HG03575 (cell line): ENCODE data around the gene RPP21.
A peak's percentile ranks its signal among the peaks of the same experiment; 100 is the strongest.

ENCODE experiments used
- ATAC-seq: cut with Tn5 transposase; IDR thresholded peaks from one replicate; pipeline ENCODE4 v1.9.1; 2021; ENCODE audit not compliant: unreplicated experiment, insufficient number of reproducible peaks, low FRiP score; ENCODE audit errors: extremely low read depth

RPP21 gene

DNA sequence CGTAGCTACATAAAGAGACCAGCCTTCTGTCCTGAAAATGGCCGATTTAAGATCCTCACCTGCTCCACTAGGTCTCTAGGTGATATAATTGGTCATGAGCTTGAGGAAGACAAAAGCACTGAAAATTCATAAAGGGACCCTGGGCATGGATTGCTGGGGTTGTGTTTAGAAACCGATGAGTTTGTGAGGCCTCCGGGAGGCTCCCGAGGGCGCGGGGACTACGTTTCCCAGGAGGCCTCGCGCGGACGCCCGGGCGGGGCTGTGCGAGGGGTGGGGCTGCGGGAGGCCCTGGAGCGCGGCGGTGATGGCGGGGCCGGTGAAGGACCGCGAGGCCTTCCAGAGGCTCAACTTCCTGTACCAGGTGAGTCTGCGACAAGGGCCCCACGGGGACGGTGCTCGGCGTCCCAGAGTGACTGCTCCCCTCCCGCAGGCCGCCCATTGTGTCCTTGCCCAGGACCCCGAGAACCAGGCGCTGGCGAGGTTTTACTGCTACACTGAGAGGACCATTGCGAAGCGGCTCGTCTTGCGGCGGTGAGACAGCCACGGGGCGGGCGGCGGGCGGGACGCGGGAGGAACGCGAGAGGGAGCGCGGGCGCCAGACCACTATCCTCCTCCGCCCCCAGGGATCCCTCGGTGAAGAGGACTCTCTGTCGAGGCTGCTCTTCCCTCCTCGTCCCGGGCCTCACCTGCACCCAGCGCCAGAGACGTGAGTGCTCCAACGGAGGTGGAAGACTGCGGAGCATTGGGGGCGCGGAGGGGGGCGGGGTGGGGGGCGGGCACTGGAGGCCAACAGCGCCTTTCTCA lies at the start of gene RPP21:
Gene RPP21, plus strand, starts transcription at position 289 of the 804 bp plus-strand sequence. Its CDS starts 16 bp downstream, at position 305.
- peak; percentile 45 for ATAC-seq

DNA sequence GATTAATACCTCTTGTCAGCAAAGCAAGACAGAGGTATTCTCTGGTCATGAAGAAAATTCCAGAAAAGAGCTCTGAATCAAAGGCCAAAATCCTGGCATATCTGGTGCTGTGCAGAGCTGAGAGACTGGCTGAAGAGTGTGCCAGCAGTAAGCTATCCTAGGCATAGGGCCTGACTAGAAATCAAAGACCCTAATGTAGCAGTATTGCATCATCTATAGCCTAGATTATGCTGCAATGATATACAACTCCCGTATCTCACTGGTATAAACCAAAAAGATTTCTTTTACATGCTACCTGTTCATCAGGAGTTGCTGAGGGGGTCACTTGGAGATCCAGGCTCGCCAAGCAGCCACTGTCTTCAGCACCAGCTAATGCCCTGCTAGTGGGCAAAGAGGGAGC lies 49.1 kb upstream of the RPP21 start:
- no peak for ATAC-seq

DNA sequence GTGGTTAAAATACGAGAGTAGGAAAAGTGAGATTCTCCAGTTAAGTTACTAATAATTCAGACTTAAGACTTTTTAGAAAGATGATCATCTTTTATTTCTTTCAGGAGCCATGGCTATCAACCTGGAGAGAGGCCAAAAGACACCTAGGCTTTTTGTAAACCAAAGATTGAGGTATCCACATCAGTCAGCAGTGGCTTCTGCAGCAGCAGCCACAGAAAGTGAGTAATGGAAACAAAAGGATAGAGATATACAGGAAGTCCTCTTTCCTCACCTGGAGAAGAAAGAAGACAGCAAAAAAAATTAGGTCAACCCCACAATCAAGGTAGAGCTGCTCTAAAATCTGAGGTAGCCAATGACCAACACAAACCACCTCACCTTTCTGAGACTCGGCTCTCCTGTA lies 41.0 kb upstream of the RPP21 start:
- ATAC-seq: no peak

DNA sequence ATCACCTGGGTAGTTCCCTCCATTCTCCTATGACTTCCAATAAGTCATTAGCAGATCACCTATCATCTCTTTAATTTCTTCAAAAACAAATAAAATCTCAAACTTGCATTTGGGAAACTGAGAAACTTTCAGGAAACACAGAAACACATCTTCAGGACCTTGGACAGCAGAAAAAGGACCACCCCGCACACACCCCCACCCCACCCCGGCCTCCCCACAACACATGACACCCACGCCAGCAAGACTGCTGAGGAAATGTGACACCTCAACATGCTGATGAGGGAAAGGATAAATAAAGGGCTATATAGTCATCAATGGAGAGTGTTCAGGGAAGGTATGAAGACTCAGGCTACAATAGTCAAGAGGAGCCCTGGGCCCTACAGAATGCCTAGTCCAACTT lies 33.9 kb upstream of the RPP21 start:
- no peak for ATAC-seq

DNA sequence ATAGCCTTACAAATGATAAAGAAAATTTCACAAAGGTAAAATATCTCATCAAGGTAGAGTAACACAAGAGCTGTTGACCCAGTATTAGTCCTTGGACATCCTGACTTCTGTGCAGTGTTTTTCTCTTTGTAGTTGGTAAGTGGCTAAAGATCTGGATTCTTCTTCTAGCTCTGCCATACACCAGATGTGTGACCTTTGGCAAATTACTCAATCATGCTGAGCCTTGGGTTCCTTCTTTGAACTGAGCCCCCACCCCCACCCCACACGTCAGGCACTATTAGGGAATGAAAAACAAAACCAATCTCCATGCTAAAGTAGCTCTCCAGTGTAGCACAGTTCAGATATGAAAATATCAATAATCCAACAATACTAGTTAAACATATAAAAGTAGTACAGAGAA lies 33.3 kb upstream of the RPP21 start:
- no peak for ATAC-seq

- no peak for ATAC-seq
These were observed 32.7 kb upstream of the RPP21 start for GRCh38 chr6:30312266-30312665.

DNA sequence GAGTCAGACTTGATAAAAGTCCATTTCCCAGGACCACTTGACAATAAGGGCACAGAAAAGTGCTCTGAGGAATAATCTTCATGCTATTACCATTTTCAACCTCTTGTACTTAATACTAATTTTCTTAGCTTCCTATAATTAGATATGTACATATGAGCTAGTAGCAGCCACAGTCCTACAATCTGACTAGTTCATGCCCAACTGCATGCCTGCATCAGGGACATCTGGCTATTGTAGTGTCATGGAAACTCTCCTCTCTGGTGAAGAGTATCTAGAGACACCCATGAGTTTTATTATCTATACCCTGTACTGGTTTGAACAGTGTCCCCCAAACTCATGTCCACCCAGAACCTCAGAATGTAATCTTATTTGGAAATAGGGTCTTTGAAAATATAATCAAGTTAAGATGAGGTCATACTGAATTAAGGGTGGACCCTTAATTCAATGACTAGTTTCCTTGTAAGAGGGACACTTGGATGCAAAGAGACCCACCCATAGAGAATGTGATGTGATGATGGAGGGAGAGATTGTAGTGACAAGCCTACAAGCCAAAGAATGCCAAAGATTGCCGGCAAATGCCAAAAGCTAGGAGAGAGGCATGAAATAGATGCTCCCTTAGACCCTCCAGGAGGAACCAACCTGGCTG lies 32.2 kb upstream of the RPP21 start:
- ATAC-seq: no peak

DNA sequence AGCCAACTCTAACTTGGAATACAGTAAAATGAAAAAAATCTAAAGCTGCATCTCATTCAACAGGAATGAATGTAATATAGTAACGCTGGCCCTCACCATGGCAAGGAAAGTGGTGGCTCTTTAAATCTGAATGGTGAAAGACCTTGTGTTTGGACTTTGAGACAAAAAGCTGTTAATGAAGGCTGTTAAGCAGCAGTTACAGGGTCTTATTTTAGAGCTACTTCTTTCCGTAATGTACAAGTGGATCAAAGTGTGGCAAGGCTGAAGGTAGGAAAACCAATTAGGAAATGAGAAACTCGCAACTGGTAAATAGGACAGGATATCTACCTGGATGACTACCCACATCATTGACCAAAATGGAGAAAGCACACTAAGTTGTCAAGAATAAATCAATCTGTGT lies 29.8 kb upstream of the RPP21 start:
- no peak for ATAC-seq

DNA sequence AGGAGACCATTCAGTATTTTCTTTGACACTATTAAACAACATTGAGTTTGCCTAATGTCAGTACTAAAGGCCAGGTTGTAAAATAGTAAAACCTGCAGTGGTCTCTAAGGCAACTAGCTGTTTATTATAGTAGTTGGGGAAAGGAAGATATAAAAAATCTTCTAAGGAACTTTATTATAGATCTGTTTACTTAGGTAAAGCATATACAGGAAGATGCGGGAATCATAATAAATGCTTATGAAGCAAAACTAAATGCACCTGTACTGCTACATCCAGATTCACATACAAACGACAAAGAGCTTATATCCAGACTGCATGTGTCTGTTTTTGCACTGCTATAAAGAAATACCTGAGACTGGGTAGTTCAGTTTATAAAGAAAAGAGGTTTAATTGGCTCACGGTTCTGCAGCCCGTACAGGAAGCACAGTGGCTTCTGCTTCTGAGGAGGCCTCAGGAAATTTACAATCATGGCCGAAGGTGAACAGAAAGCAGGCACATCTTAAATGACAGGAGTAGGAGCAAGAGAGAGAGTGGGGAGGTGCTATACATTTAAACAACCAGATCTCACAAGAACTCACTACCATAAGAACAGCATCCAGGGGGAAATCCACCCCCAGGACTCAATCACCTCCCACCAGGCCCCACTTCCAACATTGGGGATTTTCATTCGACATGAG lies 26.9 kb upstream of the RPP21 start:
- ATAC-seq: no peak

GRCh38 chr6:30319146-30319835 lies 25.7 kb upstream of the RPP21 start:
- ATAC-seq: no peak

DNA sequence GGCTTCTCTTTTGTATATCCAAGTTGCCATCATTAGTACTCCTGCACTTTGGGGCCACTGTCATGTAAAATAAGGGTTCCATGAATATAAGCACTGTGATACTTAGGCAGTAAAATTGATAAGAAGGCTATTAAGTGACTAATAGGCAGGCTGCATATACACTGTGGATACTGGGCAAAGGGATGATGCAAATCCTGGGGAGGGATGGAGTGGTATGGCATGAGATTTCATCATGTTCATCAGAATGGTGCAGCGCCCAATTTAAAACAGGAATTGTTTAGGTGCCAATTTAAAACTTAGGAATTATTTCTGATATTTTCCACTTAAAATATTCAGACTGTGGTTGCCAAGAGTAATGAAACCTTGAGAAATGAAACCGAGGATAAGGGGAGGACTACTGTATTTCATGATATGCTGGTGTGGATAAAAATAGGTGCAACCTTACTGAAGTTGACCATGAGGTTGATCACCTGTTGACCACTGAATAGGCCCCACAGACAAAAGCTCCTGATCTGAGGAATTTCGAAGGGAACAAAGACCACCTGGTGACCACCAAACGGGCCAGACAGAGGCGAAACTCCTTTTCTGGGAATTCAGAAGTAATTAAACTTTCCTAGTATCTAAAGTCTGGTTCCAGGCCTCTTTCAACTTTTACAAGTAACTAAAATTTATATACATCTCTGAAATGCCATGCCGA lies 23.1 kb upstream of the RPP21 start:
- no peak for ATAC-seq

GRCh38 chr6:30322527-30323501 lies 22.1 kb upstream of the RPP21 start:
- no peak for ATAC-seq

GRCh38 chr6:30323806-30324205 lies 21.1 kb upstream of the RPP21 start:
- ATAC-seq: no peak

DNA sequence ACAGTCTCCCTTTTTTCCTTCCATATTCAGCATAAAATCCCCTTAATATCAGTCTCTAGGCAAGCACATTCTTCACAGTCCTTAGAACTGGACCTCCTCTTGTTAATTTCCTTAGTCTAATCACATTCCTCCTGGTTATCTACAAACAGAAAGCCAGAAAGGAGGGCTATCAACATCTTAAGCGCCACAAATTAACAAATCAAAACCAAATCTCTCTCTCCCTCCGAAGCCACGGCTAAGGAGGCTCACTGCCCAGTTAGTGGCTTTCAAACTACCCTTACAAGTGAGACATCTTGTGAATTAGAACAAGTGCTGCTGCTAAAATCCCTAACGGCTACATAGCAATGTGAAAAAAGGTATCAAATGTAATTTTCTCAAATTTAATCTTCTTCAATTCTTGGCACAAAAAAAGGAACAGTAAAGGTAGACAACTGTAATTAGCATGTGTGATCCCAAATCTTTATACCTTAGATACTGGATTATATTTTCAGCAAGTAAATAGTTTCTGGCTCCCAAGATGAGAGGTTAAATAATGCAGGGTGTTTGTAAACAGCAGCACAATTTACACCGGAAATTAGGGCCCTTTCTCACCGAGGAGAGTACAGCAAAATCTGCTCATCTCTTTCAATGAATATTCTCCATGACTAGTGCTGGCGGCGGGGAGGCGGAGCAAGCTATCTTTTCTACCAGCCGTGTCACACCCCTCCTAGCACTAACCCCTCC lies 19.6 kb upstream of the RPP21 start:
- ATAC-seq: no peak

DNA sequence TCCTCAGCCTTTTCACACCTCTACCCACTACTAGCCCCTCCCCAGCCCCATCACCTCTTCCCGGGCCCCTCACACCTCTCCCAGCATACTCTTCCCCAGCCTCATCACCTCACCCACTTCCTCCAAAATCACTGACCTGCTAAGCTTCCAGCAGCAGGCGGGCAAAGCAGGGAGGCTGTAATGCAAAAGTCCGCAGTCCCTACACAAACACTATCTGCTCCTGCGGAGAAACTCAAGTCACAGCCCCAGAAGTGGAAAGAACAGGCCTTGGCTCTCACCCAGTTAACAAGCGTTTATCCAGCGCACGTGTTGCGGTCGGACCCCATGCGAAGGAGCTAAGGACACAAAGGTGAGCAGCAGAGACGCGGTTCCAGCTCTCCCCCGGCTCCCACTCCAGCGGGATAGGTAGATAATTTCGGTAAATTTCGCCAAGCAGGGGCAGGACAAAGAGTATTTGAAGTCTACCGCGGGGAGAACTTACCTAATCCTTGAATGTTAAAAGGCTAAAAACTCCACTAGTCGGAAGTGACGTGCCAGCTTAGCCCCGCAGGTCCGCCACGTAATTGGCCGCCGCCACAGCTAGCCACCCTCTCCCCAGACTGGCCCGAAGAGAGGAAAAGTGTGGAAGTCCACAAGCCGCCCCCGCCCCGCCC lies 19.0 kb upstream of the RPP21 start:
- ATAC-seq: no peak

GRCh38 chr6:30326526-30327231 lies 18.3 kb upstream of the RPP21 start, which contains the start of gene TRIM39:
TSS of gene TRIM39 (plus strand) at chr6:30326927. CDS start at chr6:30329318, 2,391 bp downstream.
- ATAC-seq: no peak
